Tibial nerve (tissue), 4 donors: ENCODE results near the gene AHNAK. TPM values are rescaled to one million over a fixed set of nuclear protein-coding genes. Genes with fewer than 3 reads are reported as not detected.
"Not testable (repeated sequence)": the region's sequence is repeated elsewhere in the genome, so short reads cannot be mapped to it uniquely, and the experiment has no call there.

ENCODE experiments used
- DNase-seq, 2 donors: peaks; one replicate each; pipeline ENCODE4 v3.0.0-alpha.2; 2019; ENCODE audit warnings: low spot score in 2 of 2
- H3K27ac ChIP-seq, 4 donors: fragments of 200-600 bp; sonication (generic) in 3 of 4; one replicate each; pipeline ENCODE4 v1.5.1; 2017 to 2019; ENCODE audit warnings: mild to moderate bottlenecking in 1 of 4
- H3K27me3 ChIP-seq, 2 donors: fragments of 200-600 bp; sonication (generic) in 1 of 2; one replicate each; pipeline versions ENCODE4 v1.5.1 to v1.6.0; 2017 to 2019
- H3K36me3 ChIP-seq, 3 donors: fragments of 200-600 bp; sonication (generic); one replicate each; pipeline ENCODE4 v1.5.1; 2018 to 2019
- H3K4me1 ChIP-seq, 4 donors: fragments of 200-600 bp; sonication (generic) in 3 of 4; one replicate each; pipeline ENCODE4 v1.5.1; 2017 to 2019
- H3K4me3 ChIP-seq, 4 donors: fragments of 200-600 bp; sonication (generic) in 3 of 4; one replicate each; pipeline ENCODE4 v1.5.1; 2017 to 2019; ENCODE audit warnings: mild to moderate bottlenecking in 1 of 4, moderate library complexity in 1 of 4
- H3K9me3 ChIP-seq, 4 donors: fragments of 200-600 bp; sonication (generic) in 3 of 4; one replicate each; pipeline ENCODE4 v1.5.1; 2017 to 2019
- CTCF ChIP-seq, 5 experiments: fragments of 200-600 bp in 3 of 5; fragments of 450-650 bp in 2 of 5; sonication (generic) in 3 of 5; IDR thresholded peaks; one replicate each; pipeline ENCODE4 v1.5.1; 2016 to 2019; ENCODE audit warnings: antibody characterized with exemption in 5 of 5, mild to moderate bottlenecking in 3 of 5, moderate library complexity in 2 of 5
- EP300 ChIP-seq, 2 donors: sonication (generic); formaldehyde crosslinking; IDR thresholded peaks; one replicate each; pipeline ENCODE4 v1.6.1; 2017; ENCODE audit warnings: antibody characterized with exemption in 2 of 2, mild to moderate bottlenecking in 1 of 2
- POLR2A ChIP-seq, 2 donors: fragments of 450-650 bp; IDR thresholded peaks; one replicate each; pipeline ENCODE4 v1.6.1; 2017; ENCODE audit warnings: antibody characterized with exemption in 2 of 2, mild to moderate bottlenecking in 2 of 2, moderate library complexity in 2 of 2
- WGBS, 2 donors: methylation state at CpG; one replicate each; pipeline ENCODE4 v1.1.5; 2018; 5-methylcytosine and 5-hydroxymethylcytosine counted together
- total RNA-seq, 4 donors: library from RNA; depleted of rRNA; stranded (reverse); fragments of >200 nt; gene quantifications; one replicate each; pipeline ENCODE4 v1.1.0, GENCODE V29; 2016

The AHNAK gene
- total RNA-seq, 4 donors from 2014 or later: 1,417 to 3,061 (median 2,562) TPM

- peak; percentile 77 to 95 for TF ChIP-seq EP300 (IDR thresholded peaks at IDR 0.05)
- TF ChIP-seq CTCF (IDR thresholded peaks at IDR 0.05): no peak
- peak in 1 of 2 donors; percentile 46 for TF ChIP-seq POLR2A (IDR thresholded peaks at IDR 0.05)
- peak in 1 of 2 donors; percentile 50 for DNase-seq
- 43 to 50% methylated on average over 11 of the region's 11 CpGs for whole genome bisulfite sequencing, 2 donors
- peak overlapping the region; percentile 77 to 96 (median 92) for H3K27ac ChIP-seq
- H3K9me3 ChIP-seq: no peaks in the 10 kb centered on the region
- no peaks in the 10 kb centered on the region for H3K36me3 ChIP-seq
- peaks cover 0 to 86% (median 55%) of the 10 kb centered on the region in 4 donors for H3K4me1 ChIP-seq
- no peak overlapping the region for H3K4me3 ChIP-seq
- H3K27me3 ChIP-seq: no peaks in the 10 kb centered on the region
These were observed 45.1 kb downstream of the AHNAK start for GRCh38 chr11:62501432-62501891.

GRCh38 chr11:62500650-62501030 lies 46.0 kb downstream of the AHNAK start:
- no peaks in the 10 kb centered on the region for H3K9me3 ChIP-seq
- H3K4me1 ChIP-seq: peaks cover 0 to 80% (median 49%) of the 10 kb centered on the region in 4 donors
- TF ChIP-seq EP300 (IDR thresholded peaks at IDR 0.05) (no peak), POLR2A (IDR thresholded peaks at IDR 0.05) (no peak), CTCF (IDR thresholded peaks at IDR 0.05) (no peak)
- H3K4me3 ChIP-seq: no peak overlapping the region
- no peaks in the 10 kb centered on the region for H3K27me3 ChIP-seq
- peak overlapping the region; percentile 77 to 96 (median 92) for H3K27ac ChIP-seq
- WGBS, 2 donors: 91 to 93% methylated on average over 3 of the region's 3 CpGs
- H3K36me3 ChIP-seq: no peaks in the 10 kb centered on the region
- no peak for DNase-seq

- TF ChIP-seq EP300 (IDR thresholded peaks at IDR 0.05) (no peak), POLR2A (IDR thresholded peaks at IDR 0.05) (no peak), CTCF (IDR thresholded peaks at IDR 0.05) (no peak)
- Histone ChIP-seq H3K27ac (peak overlapping the region; percentile 77 to 96 (median 92)), H3K4me3 (no peak overlapping the region), H3K9me3 (no peaks in the 10 kb centered on the region), H3K27me3 (no peaks in the 10 kb centered on the region), H3K36me3 (no peaks in the 10 kb centered on the region), H3K4me1 (peaks cover 0 to 75% (median 46%) of the 10 kb centered on the region in 4 donors)
- WGBS, 2 donors: 89 to 91% methylated on average over 12 of the region's 12 CpGs
- no peak for DNase-seq
These were observed 46.5 kb downstream of the AHNAK start for GRCh38 chr11:62499944-62500649.

- Histone ChIP-seq H3K4me1 (peaks cover 0 to 68% (median 39%) of the 10 kb centered on the region in 4 donors), H3K27ac (peak overlapping the region; percentile 77 to 96 (median 92))
- H3K36me3 ChIP-seq, H3K27me3 ChIP-seq, H3K9me3 ChIP-seq, H3K4me3 ChIP-seq: not testable (repeated sequence)
- peak in 1 of 2 donors; percentile 40 for TF ChIP-seq EP300 (IDR thresholded peaks at IDR 0.05)
- peak; percentile 43 to 78 for DNase-seq
- WGBS, 2 donors: 74 to 81% methylated on average over 17 of the region's 17 CpGs
These were observed 47.2 kb downstream of the AHNAK start for GRCh38 chr11:62499311-62499943.

GRCh38 chr11:62498492-62499286 lies 47.9 kb downstream of the AHNAK start:
- no peaks in the 10 kb centered on the region for H3K9me3 ChIP-seq
- WGBS, 2 donors: 94 to 95% methylated on average over 9 of the region's 9 CpGs
- no peak for TF ChIP-seq CTCF (IDR thresholded peaks at IDR 0.05)
- no peak for TF ChIP-seq EP300 (IDR thresholded peaks at IDR 0.05)
- no peak for TF ChIP-seq POLR2A (IDR thresholded peaks at IDR 0.05)
- H3K4me3 ChIP-seq: no peak overlapping the region
- H3K27me3 ChIP-seq: no peaks in the 10 kb centered on the region
- no peaks in the 10 kb centered on the region for H3K36me3 ChIP-seq
- DNase-seq: no peak
- H3K4me1 ChIP-seq: peaks cover 0 to 61% (median 35%) of the 10 kb centered on the region in 4 donors
- H3K27ac ChIP-seq: peak overlapping the region in 3 of 4 donors; percentile 77 to 96 (median 93)
